HepG2 (cell line): ENCODE results near the gene RNF150. TPM values are rescaled to one million over a fixed set of nuclear protein-coding genes. Genes with fewer than 3 reads are reported as not detected.

ENCODE experiments used
- ATAC-seq: fragments of 200-7000 bp; cut with Tn5 transposase; 3 replicates; pipeline ENCODE4 v1.9.1; 2020; ENCODE audit warnings: mild to moderate bottlenecking, moderate library complexity
- BruUV-seq: library from RNA; stranded (reverse); fragments of 400-500 nt; replicated peaks from 2 replicates; lab custom pipeline; 2021; lab: Mats Ljungman, UMichigan
- CTCF ChIA-PET: fragments of 300-600 bp; formaldehyde crosslinking; extraction: SDS; loops from one replicate; lab custom pipeline; 2021; ENCODE audit warnings: low total read pairs, inconsistent platforms, low intra/inter-chr PET ratio; lab: Yijun Ruan, JAX
- POLR2A ChIA-PET: fragments of 350-600 bp; sonication (Branson Sonifier 250); formaldehyde crosslinking; loops from one replicate; lab custom pipeline; 2020; ENCODE audit warnings: antibody characterized with exemption, inconsistent platforms; lab: Yijun Ruan, JAX
- DNase-seq: peaks from one replicate; pipeline ENCODE4 v3.0.0-alpha.2; 2015; ENCODE audit warnings: low spot score
- FAIRE-seq: peaks from 3 replicates; lab custom pipeline; 2011; peaks lifted over from hg19 to GRCh38; lab: Jason Lieb, UNC
- H2AFZ ChIP-seq: one replicate; pipeline ENCODE4 v1.6.1; 2011; ENCODE audit warnings: low read length, inconsistent platforms
- H3K27ac ChIP-seq: fragments of 300-600 bp; 3 replicates; pipeline ENCODE4 v1.8.0; 2011; ENCODE audit warnings: mixed run types, mild to moderate bottlenecking, mixed read lengths, low read length, inconsistent platforms; ENCODE audit not compliant: insufficient read depth; ENCODE audit errors: extremely low read length
- H3K27me3 ChIP-seq, 2 experiments: fragments of 200-600 bp in 1 of 2; 2 replicates in 1 of 2; 3 replicates in 1 of 2; pipeline versions ENCODE4 v1.6.0 to v1.8.0; 2011; ENCODE audit warnings: low read length in 2 of 2, mild to moderate bottlenecking in 2 of 2, moderate library complexity in 2 of 2, inconsistent platforms in 1 of 2; ENCODE audit not compliant: insufficient read depth in 2 of 2, control insufficient read depth in 1 of 2
- H3K36me3 ChIP-seq, 2 experiments: fragments of 200-600 bp in 1 of 2; replicated peaks in 1 of 2; 2 replicates in 1 of 2; 3 replicates in 1 of 2; pipeline versions ENCODE4 v1.5.1 to v1.8.0; 2011; ENCODE audit warnings: low read length in 2 of 2, inconsistent platforms in 1 of 2; ENCODE audit not compliant: insufficient read depth in 2 of 2, control insufficient read depth in 1 of 2
- H3K4me1 ChIP-seq: 2 replicates; pipeline ENCODE4 v1.5.1; 2012; ENCODE audit warnings: low read length, inconsistent platforms; ENCODE audit not compliant: insufficient read depth
- H3K4me2 ChIP-seq: 2 replicates; pipeline ENCODE4 v1.6.0; 2011; ENCODE audit warnings: low read depth, low read length, inconsistent platforms
- H3K4me3 ChIP-seq, 3 experiments: fragments of 200-600 bp in 1 of 3; sonication (generic), shearing (Covaris generic) in 1 of 3; replicated peaks in 1 of 3; 2 replicates each; pipeline ENCODE4 v1.5.1; 2011 to 2016; ENCODE audit warnings: low read length in 3 of 3, inconsistent platforms in 2 of 3, low read depth in 2 of 3, mild to moderate bottlenecking in 2 of 3, control low read depth in 1 of 3, mixed read lengths in 1 of 3; ENCODE audit not compliant: insufficient read depth in 1 of 3
- H3K79me2 ChIP-seq: one replicate; pipeline ENCODE4 v1.6.1; 2011; ENCODE audit warnings: low read length, inconsistent platforms; ENCODE audit not compliant: insufficient read depth
- H3K9ac ChIP-seq: 2 replicates; pipeline ENCODE4 v1.6.0; 2011; ENCODE audit warnings: mild to moderate bottlenecking, low read depth, low read length, inconsistent platforms; ENCODE audit not compliant: insufficient read depth
- H3K9me3 ChIP-seq: 2 replicates; pipeline ENCODE4 v1.5.1; 2012; ENCODE audit warnings: mild to moderate bottlenecking, low read length
- H4K20me1 ChIP-seq: 2 replicates; pipeline ENCODE4 v1.6.0; 2011; ENCODE audit warnings: inconsistent platforms, mild to moderate bottlenecking, low read length, moderate library complexity; ENCODE audit not compliant: insufficient read depth
- CENPX ChIP-seq: sonication (generic); formaldehyde crosslinking; IDR thresholded peaks from 2 replicates; pipeline ENCODE4 v1.9.0; 2021; ENCODE audit warnings: mild to moderate bottlenecking, missing genetic modification reagents, moderate library complexity
- ZNF720 ChIP-seq: sonication (generic); formaldehyde crosslinking; IDR thresholded peaks from 2 replicates; pipeline ENCODE4 v1.4.0; 2020; ENCODE audit warnings: missing genetic modification reagents
- WGBS: methylation state at CpG from one replicate; pipeline ENCODE4 v1.1.6; 2017; ENCODE audit warnings: low lambda C conversion rate; 5-methylcytosine and 5-hydroxymethylcytosine counted together
- in situ Hi-C: cut with HindIII; loops from 2 replicates; pipeline ENCODE4 v1.10.0; 2017; ENCODE audit warnings: low pct_unique_long_range_greater_than_20kb; ENCODE audit not compliant: extremely low pct_ligation_motif_present
- intact Hi-C: fragments of 100-400 bp; cut with micrococcal nuclease; formaldehyde crosslinking; loops from one replicate; pipeline ENCODE4 v1.10.0; 2022; ENCODE audit not compliant: unreplicated experiment
- polyA plus RNA-seq, 8 experiments: library from polyadenylated mRNA; depleted of rRNA in 3 of 8; stranded (reverse) in 7 of 8; unstranded in 1 of 8; fragments of >200 nt; fragmentation: Illumina TruSeq in 4 of 8; extraction: Trizol in 4 of 8; gene quantifications; 2 replicates each; pipeline versions ENCODE4 v1.2.1 to v1.2.3, GENCODE V29; 2011 to 2016; ENCODE audit warnings: low read depth in 4 of 8, missing spikeins in 1 of 8, mixed read lengths in 1 of 8; ENCODE audit not compliant: insufficient read depth in 1 of 8
- total RNA-seq, 5 experiments: library from RNA; depleted of rRNA; stranded (reverse); fragments of >200 nt; fragmentation: Illumina TruSeq; extraction: Trizol; gene quantifications; 2 replicates each; pipeline ENCODE4 v1.2.3, GENCODE V29; 2016; ENCODE audit warnings: low read depth in 1 of 5
- TF ChIP-seq, protein P1 (sequence below): sonication (generic); formaldehyde crosslinking; IDR thresholded peaks from 2 replicates; pipeline ENCODE4 v1.5.0; 2020; ENCODE audit warnings: mild to moderate bottlenecking, missing genetic modification reagents, borderline replicate concordance
- TF ChIP-seq, protein P2 (sequence below): sonication (generic); formaldehyde crosslinking; IDR thresholded peaks from 2 replicates; pipeline ENCODE4 v1.5.1; 2020; ENCODE audit warnings: mild to moderate bottlenecking, moderate library complexity, missing genetic modification reagents

Gene RNF150
- total and polyA plus RNA-seq, 2 of the 13 experiments (the other 11 are each of a cell fraction or from before 2014, with no cell fraction given): 0.02 to 0.03 TPM

GRCh38 chr4:141102367-141102766, 30.9 kb downstream of the RNF150 start (continued):
- TF ChIP-seq, protein P1, sequence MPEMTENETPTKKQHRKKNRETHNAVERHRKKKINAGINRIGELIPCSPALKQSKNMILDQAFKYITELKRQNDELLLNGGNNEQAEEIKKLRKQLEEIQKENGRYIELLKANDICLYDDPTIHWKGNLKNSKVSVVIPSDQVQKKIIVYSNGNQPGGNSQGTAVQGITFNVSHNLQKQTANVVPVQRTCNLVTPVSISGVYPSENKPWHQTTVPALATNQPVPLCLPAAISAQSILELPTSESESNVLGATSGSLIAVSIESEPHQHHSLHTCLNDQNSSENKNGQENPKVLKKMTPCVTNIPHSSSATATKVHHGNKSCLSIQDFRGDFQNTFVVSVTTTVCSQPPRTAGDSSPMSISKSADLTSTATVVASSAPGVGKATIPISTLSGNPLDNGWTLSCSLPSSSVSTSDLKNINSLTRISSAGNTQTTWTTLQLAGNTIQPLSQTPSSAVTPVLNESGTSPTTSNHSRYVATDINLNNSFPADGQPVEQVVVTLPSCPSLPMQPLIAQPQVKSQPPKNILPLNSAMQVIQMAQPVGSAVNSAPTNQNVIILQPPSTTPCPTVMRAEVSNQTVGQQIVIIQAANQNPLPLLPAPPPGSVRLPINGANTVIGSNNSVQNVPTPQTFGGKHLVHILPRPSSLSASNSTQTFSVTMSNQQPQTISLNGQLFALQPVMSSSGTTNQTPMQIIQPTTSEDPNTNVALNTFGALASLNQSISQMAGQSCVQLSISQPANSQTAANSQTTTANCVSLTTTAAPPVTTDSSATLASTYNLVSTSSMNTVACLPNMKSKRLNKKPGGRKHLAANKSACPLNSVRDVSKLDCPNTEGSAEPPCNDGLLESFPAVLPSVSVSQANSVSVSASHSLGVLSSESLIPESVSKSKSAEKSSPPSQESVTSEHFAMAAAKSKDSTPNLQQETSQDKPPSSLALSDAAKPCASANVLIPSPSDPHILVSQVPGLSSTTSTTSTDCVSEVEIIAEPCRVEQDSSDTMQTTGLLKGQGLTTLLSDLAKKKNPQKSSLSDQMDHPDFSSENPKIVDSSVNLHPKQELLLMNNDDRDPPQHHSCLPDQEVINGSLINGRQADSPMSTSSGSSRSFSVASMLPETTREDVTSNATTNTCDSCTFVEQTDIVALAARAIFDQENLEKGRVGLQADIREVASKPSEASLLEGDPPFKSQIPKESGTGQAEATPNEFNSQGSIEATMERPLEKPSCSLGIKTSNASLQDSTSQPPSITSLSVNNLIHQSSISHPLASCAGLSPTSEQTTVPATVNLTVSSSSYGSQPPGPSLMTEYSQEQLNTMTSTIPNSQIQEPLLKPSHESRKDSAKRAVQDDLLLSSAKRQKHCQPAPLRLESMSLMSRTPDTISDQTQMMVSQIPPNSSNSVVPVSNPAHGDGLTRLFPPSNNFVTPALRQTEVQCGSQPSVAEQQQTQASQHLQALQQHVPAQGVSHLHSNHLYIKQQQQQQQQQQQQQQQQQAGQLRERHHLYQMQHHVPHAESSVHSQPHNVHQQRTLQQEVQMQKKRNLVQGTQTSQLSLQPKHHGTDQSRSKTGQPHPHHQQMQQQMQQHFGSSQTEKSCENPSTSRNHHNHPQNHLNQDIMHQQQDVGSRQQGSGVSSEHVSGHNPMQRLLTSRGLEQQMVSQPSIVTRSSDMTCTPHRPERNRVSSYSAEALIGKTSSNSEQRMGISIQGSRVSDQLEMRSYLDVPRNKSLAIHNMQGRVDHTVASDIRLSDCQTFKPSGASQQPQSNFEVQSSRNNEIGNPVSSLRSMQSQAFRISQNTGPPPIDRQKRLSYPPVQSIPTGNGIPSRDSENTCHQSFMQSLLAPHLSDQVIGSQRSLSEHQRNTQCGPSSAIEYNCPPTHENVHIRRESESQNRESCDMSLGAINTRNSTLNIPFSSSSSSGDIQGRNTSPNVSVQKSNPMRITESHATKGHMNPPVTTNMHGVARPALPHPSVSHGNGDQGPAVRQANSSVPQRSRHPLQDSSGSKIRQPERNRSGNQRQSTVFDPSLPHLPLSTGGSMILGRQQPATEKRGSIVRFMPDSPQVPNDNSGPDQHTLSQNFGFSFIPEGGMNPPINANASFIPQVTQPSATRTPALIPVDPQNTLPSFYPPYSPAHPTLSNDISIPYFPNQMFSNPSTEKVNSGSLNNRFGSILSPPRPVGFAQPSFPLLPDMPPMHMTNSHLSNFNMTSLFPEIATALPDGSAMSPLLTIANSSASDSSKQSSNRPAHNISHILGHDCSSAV (CRISPR knock-in tag): no peak
- TF ChIP-seq ZNF720: no peak
- TF ChIP-seq CENPX (CRISPR knock-in tag): no peak

GRCh38 chr4:141101511-141101910, 31.8 kb downstream of the RNF150 start:
- H3K79me2 ChIP-seq: no peaks in the 10 kb centered on the region
- H3K4me2 ChIP-seq: no peak overlapping the region
- DNase-seq (no peak), FAIRE-seq (no peak), ATAC-seq (no peak)
- H3K36me3 ChIP-seq: no peaks in the 10 kb centered on the region
- WGBS: 2% methylated on average over 4 of the region's 4 CpGs
- in situ Hi-C loops: no loop called here
- H3K27ac ChIP-seq: no peak overlapping the region
- H3K4me1 ChIP-seq: no peaks in the 10 kb centered on the region
- CTCF ChIA-PET: no interaction called here
- TF ChIP-seq, protein P2, sequence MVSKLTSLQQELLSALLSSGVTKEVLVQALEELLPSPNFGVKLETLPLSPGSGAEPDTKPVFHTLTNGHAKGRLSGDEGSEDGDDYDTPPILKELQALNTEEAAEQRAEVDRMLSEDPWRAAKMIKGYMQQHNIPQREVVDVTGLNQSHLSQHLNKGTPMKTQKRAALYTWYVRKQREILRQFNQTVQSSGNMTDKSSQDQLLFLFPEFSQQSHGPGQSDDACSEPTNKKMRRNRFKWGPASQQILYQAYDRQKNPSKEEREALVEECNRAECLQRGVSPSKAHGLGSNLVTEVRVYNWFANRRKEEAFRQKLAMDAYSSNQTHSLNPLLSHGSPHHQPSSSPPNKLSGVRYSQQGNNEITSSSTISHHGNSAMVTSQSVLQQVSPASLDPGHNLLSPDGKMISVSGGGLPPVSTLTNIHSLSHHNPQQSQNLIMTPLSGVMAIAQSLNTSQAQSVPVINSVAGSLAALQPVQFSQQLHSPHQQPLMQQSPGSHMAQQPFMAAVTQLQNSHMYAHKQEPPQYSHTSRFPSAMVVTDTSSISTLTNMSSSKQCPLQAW: no peak
- no peak overlapping the region for H3K4me3 ChIP-seq
- H3K9me3 ChIP-seq: no peaks in the 10 kb centered on the region
- no peak overlapping the region for H2AFZ ChIP-seq
- no peaks in the 10 kb centered on the region for H4K20me1 ChIP-seq
- BruUV-seq: no TSS peak
- no peaks in the 10 kb centered on the region for H3K27me3 ChIP-seq
- H3K9ac ChIP-seq: no peak overlapping the region
- POLR2A ChIA-PET: no interaction called here
- intact Hi-C loops: no loop called here
